A549 (cell line): ENCODE measurements around the gene HSP90B1. TPM values are rescaled to one million over a fixed set of nuclear protein-coding genes. Genes with fewer than 3 reads are reported as not detected.

Source experiments
- ATAC-seq, 2 experiments: fragments of 200-7000 bp in 1 of 2; fragments of >200 bp in 1 of 2; cut with Nextera tagmentation in 1 of 2; cut with Tn5 transposase in 1 of 2; 3 replicates each; pipeline versions ENCODE4 v1.8.0 to v1.9.1; 2018 to 2020; ENCODE audit warnings: mild to moderate bottlenecking in 1 of 2, moderate library complexity in 1 of 2
- CTCF ChIA-PET: fragments of 300-600 bp; sonication (Branson Sonifier 250); formaldehyde crosslinking; extraction: SDS; loops from one replicate; lab custom pipeline; 2021; ENCODE audit warnings: antibody characterized with exemption, inconsistent platforms; lab: Yijun Ruan, JAX
- POLR2A ChIA-PET: fragments of 350-600 bp; formaldehyde crosslinking; extraction: SDS; loops from one replicate; lab custom pipeline; 2021; ENCODE audit warnings: antibody characterized with exemption, inconsistent platforms; lab: Yijun Ruan, JAX
- DNase-seq, 2 experiments: peaks; one replicate each; pipeline versions ENCODE4 v3.0.0 to v3.0.0-alpha.2; 2011 to 2016; ENCODE audit warnings: low read depth in 1 of 2, low spot score in 1 of 2
- FAIRE-seq: peaks from 2 replicates; lab custom pipeline; 2011; peaks lifted over from hg19 to GRCh38; lab: Jason Lieb, UNC
- H3K27ac ChIP-seq, 2 experiments: fragments of >200 bp; sonication (Bioruptor Twin); formaldehyde crosslinking; 3 replicates each; pipeline ENCODE4 v1.5.1; 2016 to 2017
- H3K4me1 ChIP-seq: fragments of >200 bp; sonication (Bioruptor Twin); formaldehyde crosslinking; 3 replicates; pipeline ENCODE4 v1.6.1; 2016
- H3K4me2 ChIP-seq: fragments of >200 bp; sonication (Bioruptor Twin); formaldehyde crosslinking; 3 replicates; pipeline ENCODE4 v1.6.1; 2016
- H3K4me3 ChIP-seq: fragments of >200 bp; sonication (Bioruptor Twin); formaldehyde crosslinking; 3 replicates; pipeline ENCODE4 v1.5.1; 2016
- H3K9me3 ChIP-seq: fragments of >200 bp; sonication (Bioruptor Twin); formaldehyde crosslinking; 3 replicates; pipeline ENCODE4 v1.6.1; 2016
- BCL3 ChIP-seq: fragments of >200 bp; sonication (Bioruptor Twin); formaldehyde crosslinking; IDR thresholded peaks from 3 replicates; pipeline ENCODE4 v1.6.1; 2016
- CBX8 ChIP-seq: fragments of 200-600 bp; sonication (generic); IDR thresholded peaks from 2 replicates; pipeline ENCODE4 v1.6.1; 2016
- EHF ChIP-seq: fragments of 250-450 bp; sonication (Bioruptor Pico); IDR thresholded peaks from 2 replicates; pipeline ENCODE4 v1.5.0; 2020; ENCODE audit warnings: mild to moderate bottlenecking
- ELK1 ChIP-seq: fragments of 150-350 bp; IDR thresholded peaks from 2 replicates; pipeline ENCODE4 v1.6.1; 2014; ENCODE audit warnings: low read depth, mild to moderate bottlenecking, low read length
- EP300 ChIP-seq, 2 experiments: fragments of >200 bp; sonication (Bioruptor Twin); formaldehyde crosslinking; IDR thresholded peaks; 2 replicates in 1 of 2; 3 replicates in 1 of 2; pipeline ENCODE4 v1.6.1; 2016 to 2017
- HES2 ChIP-seq: fragments of >200 bp; sonication (Bioruptor Twin); formaldehyde crosslinking; IDR thresholded peaks from 2 replicates; pipeline ENCODE4 v1.6.1; 2016
- HMGXB4 ChIP-seq: fragments of 250-450 bp; sonication (Bioruptor Pico); IDR thresholded peaks from 2 replicates; pipeline ENCODE4 v1.5.0; 2021; ENCODE audit warnings: mild to moderate bottlenecking, moderate library complexity, borderline replicate concordance
- JUNB ChIP-seq: fragments of >200 bp; sonication (Bioruptor Twin); formaldehyde crosslinking; IDR thresholded peaks from 2 replicates; pipeline ENCODE4 v1.6.1; 2016
- MAX ChIP-seq: IDR thresholded peaks from 2 replicates; pipeline ENCODE4 v1.6.1; 2012
- NPAS2 ChIP-seq: fragments of 250-450 bp; sonication (Bioruptor Pico); IDR thresholded peaks from 2 replicates; pipeline ENCODE4 v1.8.0; 2022; ENCODE audit warnings: mild to moderate bottlenecking, moderate library complexity, borderline replicate concordance
- PHF8 ChIP-seq: fragments of 200-600 bp; sonication (generic); IDR thresholded peaks from 2 replicates; pipeline ENCODE4 v1.6.1; 2016; ENCODE audit warnings: low read depth, mild to moderate bottlenecking, antibody characterized with exemption, moderate library complexity, borderline replicate concordance
- POLR2A ChIP-seq: IDR thresholded peaks from 2 replicates; pipeline ENCODE4 v1.6.1; 2012; ENCODE audit warnings: mild to moderate bottlenecking, low read length
- REST ChIP-seq: fragments of 200-600 bp; sonication (generic); IDR thresholded peaks from 2 replicates; pipeline ENCODE4 v1.6.1; 2016; ENCODE audit warnings: antibody characterized with exemption, mild to moderate bottlenecking, moderate library complexity
- RFX5 ChIP-seq: fragments of 450-650 bp; IDR thresholded peaks from 2 replicates; pipeline ENCODE4 v1.7.1; 2014; ENCODE audit warnings: antibody characterized with exemption, mild to moderate bottlenecking, moderate library complexity
- RNF2 ChIP-seq: fragments of 200-600 bp; sonication (generic); IDR thresholded peaks from 2 replicates; pipeline ENCODE4 v1.6.1; 2016; ENCODE audit warnings: low read depth, mild to moderate bottlenecking, antibody characterized with exemption, moderate library complexity, borderline replicate concordance
- ZFP36 ChIP-seq: fragments of 450-650 bp; IDR thresholded peaks from 2 replicates; pipeline ENCODE4 v1.6.1; 2014; ENCODE audit warnings: borderline replicate concordance; ENCODE audit not compliant: partially characterized antibody
- ZSCAN20 ChIP-seq: fragments of 250-450 bp; sonication (Bioruptor Pico); IDR thresholded peaks from 2 replicates; pipeline ENCODE4 v1.8.0; 2022; ENCODE audit warnings: mild to moderate bottlenecking, moderate library complexity
- WGBS: methylation state at CpG from one replicate; pipeline ENCODE4 v1.1.6; 2017; ENCODE audit errors: missing lambda C conversion rate; 5-methylcytosine and 5-hydroxymethylcytosine counted together
- polyA plus RNA-seq, 4 experiments: library from polyadenylated mRNA; depleted of rRNA in 3 of 4; stranded (reverse); fragments of >200 nt; fragmentation: RNase III in 1 of 4; extraction: RNeasy Plus Mini Kit Qiagen cat#74134 plus additional on column Dnase treatment in 1 of 4; gene quantifications; 2 replicates in 3 of 4; 3 replicates in 1 of 4; pipeline ENCODE4 v1.2.3, GENCODE V29; 2011 to 2017

HSP90B1 gene
- polyA plus RNA-seq, 2 of the 4 experiments (the other 2 are of a cell fraction), result 624 to 915 TPM

GRCh38 chr12:103884316-103884715 is 45.9 kb upstream of the HSP90B1 start (continued):
- no peak for TF ChIP-seq ZSCAN20
- TF ChIP-seq CBX8, result no peak
- TF ChIP-seq, all 56 proteins: peak for 3

GRCh38 chr12:103886195-103886797 is 43.9 kb upstream of the HSP90B1 start:
- CTCF ChIA-PET, result interaction anchor here (0.6 kb wide), 1 partner anchor 260 kb away, joined by 4 read pairs; no protein-coding TSS in a partner anchor
- POLR2A ChIA-PET, result no interaction called here
- peaks cover 9% of the 10 kb centered on the region; the same call in 1 of the 3 replicates for H3K4me1 ChIP-seq
- no peak overlapping the region for H3K4me3 ChIP-seq
- no peak for FAIRE-seq
- TF ChIP-seq CBX8, result no peak
- no peak for TF ChIP-seq RNF2
- TF ChIP-seq JUNB, result no peak
- TF ChIP-seq PHF8, result no peak
- no peak for TF ChIP-seq HES2
- TF ChIP-seq EHF (CRISPR knock-in tag), result no peak
- H3K9me3 ChIP-seq, result no peaks in the 10 kb centered on the region
- WGBS, result 30% methylated on average over 4 of the region's 4 CpGs
- DNase-seq, result no peak
- no peak for ATAC-seq
- no peak overlapping the region for H3K4me2 ChIP-seq
- no peak overlapping the region for H3K27ac ChIP-seq

- ChIA-PET CTCF (interaction anchor here (0.9 to 1.2 kb wide), 3 partner anchors 9 to 222 kb away, joined by 3 to 5 read pairs (median 4); no protein-coding TSS in a partner anchor), POLR2A (no interaction called here)
- TF ChIP-seq RFX5 (no peak), NPAS2 (CRISPR knock-in tag) (no peak), ELK1 (no peak), MAX (no peak), EP300 (IDR thresholded peaks at IDR 0.05) (no peak), REST (no peak), ZFP36 (no peak), HMGXB4 (no peak), BCL3 (no peak), RNF2 (no peak), POLR2A (no peak)
These were observed 42.5 kb upstream of the HSP90B1 start for GRCh38 chr12:103887738-103888137.

More at GRCh38 chr12:103887738-103888137, 42.5 kb upstream of the HSP90B1 start:
- no peak overlapping the region for H3K4me3 ChIP-seq
- no peak for DNase-seq
- H3K27ac ChIP-seq, result no peak overlapping the region
- H3K4me2 ChIP-seq, result no peak overlapping the region
- H3K9me3 ChIP-seq, result no peaks in the 10 kb centered on the region
- FAIRE-seq, result no peak
- peaks cover 4% of the 10 kb centered on the region; the same call in 1 of the 3 replicates for H3K4me1 ChIP-seq
- 12% methylated on average over 1 of the region's 1 CpG for WGBS
- ATAC-seq, result peak in 1 of 2 experiments; percentile 37; a peak in 1 of 6 replicates
